HG02852 (cell line): ENCODE measurements around the gene MTHFD1.

Experiments used
- ATAC-seq: cut with Tn5 transposase; IDR thresholded peaks from one replicate; pipeline ENCODE4 v1.9.1; 2021; ENCODE audit warnings: mild to moderate bottlenecking, moderate library complexity; ENCODE audit not compliant: unreplicated experiment

MTHFD1 gene

DNA sequence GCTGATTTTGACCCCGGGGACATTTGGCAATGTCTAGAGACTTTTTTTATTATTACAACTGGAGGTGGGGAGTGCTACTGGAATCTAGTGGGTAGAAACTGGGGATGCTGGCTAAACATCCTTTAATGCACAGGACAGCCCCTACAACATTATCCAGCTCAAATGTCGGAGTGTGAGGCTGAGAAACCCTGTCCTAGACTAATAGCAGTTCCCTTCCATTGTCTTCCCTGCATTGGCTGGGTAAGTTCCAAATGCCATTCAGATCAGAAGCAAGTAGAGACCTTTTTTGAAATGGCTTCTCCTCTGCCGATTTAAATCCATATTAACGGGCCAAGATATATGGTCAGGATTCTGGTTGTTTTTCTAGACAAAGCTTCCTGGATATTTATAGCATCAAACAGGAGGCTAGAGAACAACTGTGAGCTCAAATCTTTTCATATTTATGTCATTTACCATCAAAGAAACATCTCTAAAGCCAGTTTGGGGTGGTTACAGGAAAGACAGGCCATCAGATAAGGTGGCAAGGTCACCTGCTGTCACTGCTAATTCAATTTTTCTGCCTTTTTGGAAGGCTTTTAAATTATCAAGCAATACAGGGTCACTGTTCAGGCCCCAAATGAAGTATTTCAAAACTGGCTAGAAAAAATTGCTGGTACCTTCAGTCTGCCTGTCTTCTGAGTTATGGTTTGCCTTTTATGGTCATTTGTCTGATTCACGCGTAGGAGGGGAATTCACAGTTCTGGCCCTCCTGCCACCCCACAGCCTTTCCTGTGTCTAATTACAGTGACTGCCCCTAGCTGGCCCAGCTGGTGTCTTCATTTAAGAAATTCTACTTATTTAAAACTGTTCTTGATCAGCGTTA, 57.1 kb downstream of the MTHFD1 start:
- peak; percentile 99 for ATAC-seq

DNA sequence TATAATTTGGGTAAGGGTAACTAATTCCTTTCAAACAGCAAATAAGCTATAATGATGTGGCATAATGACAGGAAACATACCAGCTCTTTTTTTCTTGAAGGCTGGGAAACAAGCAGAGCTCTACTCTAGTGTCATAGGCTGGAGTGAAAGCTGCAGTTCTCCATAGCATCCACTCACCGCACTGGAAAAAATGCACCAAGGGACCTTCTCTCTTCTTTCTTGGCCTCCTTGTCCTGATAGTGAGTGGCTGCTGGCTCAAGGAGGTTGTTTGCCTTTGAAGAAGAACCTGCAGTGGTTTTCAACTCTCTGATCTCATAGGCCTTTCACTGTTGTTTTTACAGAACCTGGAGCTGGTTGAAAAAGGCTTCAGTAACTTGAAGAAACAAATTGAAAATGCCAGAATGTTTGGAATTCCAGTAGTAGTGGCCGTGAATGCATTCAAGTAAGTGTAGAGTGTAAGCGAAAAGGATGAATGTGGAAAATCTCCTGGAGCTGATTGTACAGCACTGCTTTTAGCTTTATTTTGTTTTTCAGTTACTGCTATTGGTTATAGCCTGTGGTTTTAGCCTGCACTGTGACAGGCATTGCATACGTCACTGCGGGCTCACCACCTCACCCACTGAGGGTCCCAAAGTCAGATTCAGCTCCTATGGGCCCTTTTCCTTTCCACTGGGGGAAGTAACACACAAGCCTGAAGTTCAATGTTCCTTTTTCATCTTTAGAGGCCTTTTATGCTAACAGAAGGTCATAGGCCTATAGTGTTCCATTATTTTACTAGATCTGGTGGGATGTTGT, 59.9 kb downstream of the MTHFD1 start:
- ATAC-seq = no peak

- no peak for ATAC-seq
Measured at GRCh38 chr14:64450255-64450654, 62.1 kb downstream of the MTHFD1 start.

- ATAC-seq = no peak
Measured at GRCh38 chr14:64454671-64455070, 66.5 kb downstream of the MTHFD1 start.

GRCh38 chr14:64459405-64460136, 71.4 kb downstream of the MTHFD1 start:
- no peak for ATAC-seq

GRCh38 chr14:64461221-64461620, 73.1 kb downstream of the MTHFD1 start:
- ATAC-seq = no peak

GRCh38 chr14:64463195-64463594, 75.0 kb downstream of the MTHFD1 start:
- ATAC-seq = no peak

DNA sequence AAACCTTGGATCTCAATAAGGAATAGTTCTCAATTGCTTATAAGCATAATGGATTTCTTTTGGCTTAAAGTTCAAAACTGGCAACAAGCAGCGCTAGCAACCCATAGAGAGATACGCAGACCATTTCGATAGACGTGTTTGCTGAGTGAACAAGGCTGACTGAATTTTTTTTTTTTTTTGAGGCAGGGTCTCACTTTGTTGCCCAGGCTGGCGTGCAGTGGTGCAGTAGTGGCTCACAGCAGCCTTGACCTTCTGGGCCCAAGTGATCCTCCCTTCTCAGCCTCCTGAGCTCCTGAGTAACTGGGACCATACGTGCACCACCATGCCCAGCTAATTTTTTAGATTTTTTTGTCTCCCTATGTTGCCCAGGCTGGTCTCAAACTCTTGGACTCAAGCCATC, 75.7 kb downstream of the MTHFD1 start:
- ATAC-seq = no peak

DNA sequence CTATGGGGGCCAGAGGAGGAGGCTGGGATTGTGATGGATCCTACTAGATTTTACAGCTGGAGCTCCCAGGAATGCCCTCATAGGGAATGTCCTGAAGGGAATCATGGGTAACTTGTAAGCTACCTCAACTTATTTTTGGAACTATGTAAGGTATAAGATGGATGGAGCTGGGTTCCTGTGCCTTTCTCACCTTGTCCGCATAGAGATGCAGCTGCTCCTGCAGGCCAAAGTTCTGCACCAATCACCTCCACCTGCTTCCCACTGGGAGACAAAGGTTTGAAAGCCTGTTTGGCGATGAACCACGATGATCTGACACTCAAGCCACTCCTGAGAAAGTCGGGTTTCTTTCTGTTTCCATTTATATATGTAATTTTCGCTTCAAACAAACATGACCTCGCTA, 76.5 kb downstream of the MTHFD1 start:
- ATAC-seq = no peak

GRCh38 chr14:64465191-64465822, 77.2 kb downstream of the MTHFD1 start, which contains the start of gene AKAP5:
Gene AKAP5, plus strand, starts transcription at chr14:64465499. Its CDS starts 2,896 bp downstream, at chr14:64468395.
- peak; percentile 72 for ATAC-seq

DNA sequence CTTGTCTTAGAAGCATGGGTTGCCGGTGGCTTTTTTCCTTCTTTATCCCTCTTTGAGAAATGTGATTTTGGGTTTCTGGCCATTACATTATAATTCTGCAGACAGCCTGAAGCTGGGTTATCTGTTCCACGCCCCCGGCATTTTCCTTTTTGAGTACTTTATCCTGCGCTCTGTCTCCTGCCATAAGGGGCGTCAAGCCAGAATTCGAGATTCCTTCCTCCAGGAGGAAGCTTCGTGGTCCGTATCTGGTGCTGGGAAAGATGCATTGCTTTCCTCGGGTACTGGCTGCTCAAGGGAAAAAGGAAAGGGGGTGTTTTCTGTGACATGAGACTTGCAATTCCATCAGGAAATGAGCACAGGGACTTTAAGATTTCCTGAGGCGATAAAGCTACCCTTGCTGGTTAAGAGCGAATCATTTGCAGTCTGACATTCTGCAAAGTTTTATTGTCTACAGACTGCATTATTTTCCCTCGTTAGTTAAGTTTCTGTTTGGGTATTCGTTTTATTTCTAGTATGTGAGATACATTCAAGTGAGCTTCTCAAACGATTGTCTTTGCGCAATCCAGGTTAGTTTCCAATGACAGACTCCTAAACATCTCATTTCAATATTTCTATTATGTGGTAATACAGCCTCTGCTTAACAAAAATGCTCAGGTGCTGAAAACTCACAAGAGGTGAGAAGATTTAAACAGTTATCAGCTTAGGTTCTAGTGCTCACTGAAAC, 77.8 kb downstream of the MTHFD1 start:
- no peak for ATAC-seq

DNA sequence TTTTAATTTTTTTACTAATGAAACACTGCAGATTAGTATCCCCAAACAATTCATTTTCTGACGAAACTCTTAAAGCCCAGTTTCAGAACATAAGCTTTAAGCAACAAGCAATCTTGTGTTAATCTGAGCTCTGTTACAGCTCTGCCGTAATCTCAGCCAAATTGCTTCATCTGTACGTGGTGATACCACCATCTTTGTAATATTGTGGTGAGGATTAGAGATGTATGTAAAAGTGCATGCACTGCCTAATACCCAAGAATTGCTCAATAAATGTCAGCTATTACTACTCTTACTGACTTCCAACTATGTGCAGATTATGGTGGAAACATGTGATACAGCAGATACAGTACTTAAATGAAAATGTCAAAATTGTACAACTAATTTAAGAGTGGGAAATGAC, 78.9 kb downstream of the MTHFD1 start:
- ATAC-seq = no peak

GRCh38 chr14:64467566-64467965, 79.4 kb downstream of the MTHFD1 start:
- no peak for ATAC-seq

DNA sequence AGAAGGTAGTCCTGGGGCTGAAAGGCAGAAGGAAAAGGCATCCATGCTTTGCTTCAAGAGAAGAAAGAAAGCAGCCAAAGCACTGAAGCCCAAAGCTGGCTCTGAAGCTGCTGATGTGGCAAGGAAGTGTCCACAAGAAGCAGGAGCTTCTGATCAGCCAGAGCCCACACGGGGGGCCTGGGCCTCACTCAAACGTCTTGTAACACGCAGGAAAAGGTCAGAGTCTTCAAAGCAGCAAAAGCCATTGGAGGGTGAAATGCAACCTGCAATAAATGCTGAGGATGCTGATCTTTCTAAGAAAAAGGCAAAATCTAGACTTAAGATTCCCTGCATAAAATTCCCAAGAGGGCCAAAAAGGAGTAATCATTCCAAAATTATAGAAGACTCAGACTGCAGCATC, 80.3 kb downstream of the MTHFD1 start:
- ATAC-seq = no peak

DNA sequence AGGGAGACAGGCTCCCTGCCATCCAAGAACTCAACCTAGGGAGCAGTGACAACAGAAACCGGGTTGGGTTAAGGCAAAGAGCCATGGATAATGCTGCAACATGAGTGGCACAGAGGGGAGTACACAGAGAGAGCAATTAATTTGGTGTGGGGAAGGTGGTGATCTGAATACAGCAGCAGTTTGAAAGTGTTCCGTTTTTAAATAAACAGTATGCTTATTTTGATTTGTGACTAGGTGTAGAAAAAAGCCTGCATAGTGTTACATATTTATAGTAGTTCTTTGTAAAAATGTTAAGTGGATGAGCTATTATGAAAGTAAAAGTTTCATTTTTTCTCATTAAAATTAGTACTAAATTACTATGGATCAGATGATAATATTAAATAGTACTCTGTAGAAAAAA, 85.9 kb downstream of the MTHFD1 start:
- no peak for ATAC-seq

- no peak for ATAC-seq
Measured at GRCh38 chr14:64474698-64475097, 86.5 kb downstream of the MTHFD1 start.

- no peak for ATAC-seq
Measured at GRCh38 chr14:64475585-64476273, 87.6 kb downstream of the MTHFD1 start.

DNA sequence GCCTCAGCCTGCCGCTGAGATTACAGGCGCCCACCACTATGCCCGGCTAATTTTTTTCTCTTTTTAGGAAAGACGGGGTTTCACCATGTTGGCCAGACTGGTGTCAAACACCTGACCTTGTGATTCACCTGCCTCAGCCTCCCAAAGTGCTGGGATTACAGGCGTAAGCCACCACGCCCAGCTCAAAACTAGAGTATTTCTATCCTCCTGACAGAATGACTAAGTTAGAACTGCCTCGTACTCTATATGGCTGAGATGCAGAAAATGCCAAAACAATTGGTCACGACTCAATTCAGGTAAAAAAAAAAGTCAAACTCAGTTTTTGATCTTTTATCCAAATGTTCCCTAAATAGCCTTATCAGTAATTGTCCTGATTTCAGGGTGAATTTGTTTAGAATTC, 88.3 kb downstream of the MTHFD1 start:
- no peak for ATAC-seq

- ATAC-seq = no peak
Measured at GRCh38 chr14:64478634-64479250, 90.6 kb downstream of the MTHFD1 start.
